Measurements from ENCODE around the gene DNAAF6.
"Not testable (repeated sequence)": the region's sequence is repeated elsewhere in the genome, so short reads cannot be mapped to it uniquely, and the experiment has no call there.

The DNAAF6 gene

DNA sequence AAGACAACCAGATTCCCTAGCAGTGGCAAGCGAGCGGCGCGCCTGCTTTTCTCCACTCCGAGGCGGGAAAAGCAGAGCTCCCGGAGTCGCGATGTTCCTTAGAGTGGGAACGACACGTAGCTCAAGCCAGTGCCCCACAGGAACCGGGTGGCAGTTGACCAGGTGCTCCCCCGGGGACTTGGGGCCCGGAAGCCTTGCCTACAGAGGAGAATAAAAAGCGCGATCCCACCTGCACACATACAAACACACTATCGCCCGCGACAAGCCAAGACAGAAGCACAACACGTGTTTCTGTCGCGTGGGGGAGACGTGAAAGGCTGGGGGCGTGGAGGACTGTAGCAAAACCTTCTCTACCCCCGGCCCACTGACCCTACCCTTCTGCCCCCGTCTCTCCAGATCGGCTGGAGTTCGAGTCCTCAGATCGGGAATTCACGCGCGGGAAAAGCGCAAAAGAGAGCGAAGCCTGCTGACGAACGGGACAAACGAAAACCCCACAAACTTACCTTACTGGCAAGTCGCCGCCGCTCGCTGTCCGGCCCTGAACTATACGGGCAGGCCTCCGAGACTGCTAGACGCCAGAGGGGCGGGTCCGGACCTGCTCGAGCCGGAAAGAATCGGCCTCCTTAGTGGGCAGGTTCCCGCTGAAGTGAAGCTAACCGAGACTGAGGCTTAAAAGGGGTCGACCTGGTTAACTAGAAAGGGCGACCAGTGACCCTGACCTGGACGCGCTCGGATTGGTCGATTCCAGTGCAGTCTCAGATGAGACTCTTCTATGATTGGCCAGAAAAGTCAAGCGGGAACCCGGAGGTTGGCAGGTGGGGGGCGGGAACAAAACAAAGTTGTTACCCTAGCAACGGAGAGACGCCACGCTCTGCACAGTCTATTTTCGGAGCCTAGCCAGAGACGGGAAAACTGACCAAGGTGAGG, at the start of gene DNAAF6, which contains the start of gene NUP62CL:
DNAAF6 (plus strand) TSS at position 842 of the 927 bp plus-strand sequence. CDS start 6,265 bp downstream, outside the sequence.
NUP62CL (minus strand) TSS at position 664 of the 927 bp plus-strand sequence. CDS start 31,287 bp downstream, outside the sequence.
- DNase-seq (ENCODE audit: low spot score), result peak; percentile 80

DNA sequence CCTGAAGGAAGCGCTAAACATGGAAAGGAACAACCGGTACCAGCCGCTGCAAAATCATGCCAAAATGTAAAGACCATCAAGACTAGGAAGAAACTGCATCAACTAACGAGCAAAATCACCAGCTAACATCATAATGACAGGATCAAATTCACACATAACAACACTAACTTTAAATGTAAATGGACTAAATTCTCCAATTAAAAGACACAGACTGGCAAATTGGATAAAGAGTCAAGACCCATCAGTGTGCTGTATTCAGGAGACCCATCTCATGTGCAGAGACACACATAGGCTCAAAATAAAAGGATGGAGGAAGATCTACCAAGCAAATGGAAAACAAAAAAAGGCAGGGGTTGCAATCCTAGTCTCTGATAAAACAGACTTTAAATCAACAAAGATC, 48.8 kb upstream of the DNAAF6 start:
- DNase-seq (ENCODE audit: low spot score), result not testable (repeated sequence)

DNA sequence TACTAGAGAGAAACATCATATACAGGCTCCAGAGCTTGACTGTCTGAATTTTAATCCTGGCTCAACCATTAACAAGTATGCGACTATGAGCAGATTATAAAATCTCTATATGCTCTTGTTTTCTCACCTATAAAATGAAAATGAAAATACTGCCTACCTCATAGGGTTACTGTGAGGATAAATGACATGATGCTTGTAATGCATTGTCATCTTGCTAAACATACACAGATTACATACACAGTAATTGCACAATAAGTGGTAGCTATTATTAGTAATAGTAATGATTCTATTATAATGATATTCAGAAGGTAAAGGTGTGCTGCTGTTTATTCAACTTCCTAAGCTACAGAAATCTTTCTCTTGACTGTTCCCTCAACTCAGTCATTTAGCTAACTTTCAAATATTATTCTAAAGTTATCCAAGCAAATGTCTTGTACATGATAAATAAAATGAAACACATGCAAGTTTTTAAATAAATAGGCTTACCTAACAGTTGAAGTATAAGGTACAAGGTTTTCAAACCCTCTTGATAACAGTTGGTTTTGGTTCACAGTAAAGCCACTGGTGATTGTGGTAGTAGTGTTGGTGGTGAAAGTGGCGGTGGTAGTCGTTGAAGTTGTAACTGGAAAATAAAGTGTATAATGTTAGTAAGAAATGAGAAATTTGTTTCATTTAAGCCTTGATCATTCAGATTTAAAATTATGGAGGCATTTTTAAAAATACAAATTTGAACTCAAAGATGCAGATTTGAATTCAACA, 39.1 kb upstream of the DNAAF6 start:
- DNase-seq (ENCODE audit: low spot score), result no peak

DNA sequence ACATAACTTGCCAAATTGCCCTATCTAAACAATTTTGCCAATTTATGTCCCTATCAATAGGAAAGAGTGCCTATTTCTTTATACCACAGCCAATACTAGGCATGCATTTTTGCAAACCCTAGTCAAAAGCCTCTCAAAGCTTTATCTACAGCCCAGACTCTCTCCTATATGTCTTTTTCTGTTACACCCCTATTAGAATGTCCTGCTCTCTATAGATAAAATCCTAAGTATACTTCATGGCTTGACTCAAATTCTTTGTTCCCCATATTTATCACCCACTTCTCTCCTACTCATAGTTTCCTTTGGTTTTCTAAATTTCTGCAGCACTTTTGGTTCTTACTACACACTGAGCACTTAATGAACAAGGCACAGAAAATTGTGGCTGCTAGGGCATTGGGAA, 38.2 kb upstream of the DNAAF6 start:
- DNase-seq (ENCODE audit: low spot score), result peak; percentile 36

DNA sequence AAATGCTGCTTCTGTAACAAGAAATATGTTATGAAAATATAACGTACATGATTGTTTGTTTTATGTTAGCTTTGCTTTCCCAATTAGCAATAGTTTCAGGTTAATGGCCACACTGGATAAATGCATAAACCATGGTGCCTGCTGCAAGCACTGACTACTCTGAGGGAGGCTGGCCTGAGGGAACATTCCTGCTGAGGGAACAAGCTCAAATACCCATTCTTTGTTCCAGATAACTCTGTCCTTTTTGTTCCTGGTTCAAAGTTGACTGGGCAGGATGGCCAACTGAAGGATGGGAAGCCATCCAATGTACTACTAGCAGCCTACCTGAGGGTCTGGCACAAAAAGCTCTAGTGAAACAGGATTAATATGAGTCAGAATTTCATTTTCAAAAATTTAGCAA, 37.7 kb upstream of the DNAAF6 start:
- DNase-seq (ENCODE audit: low spot score), result no peak

DNA sequence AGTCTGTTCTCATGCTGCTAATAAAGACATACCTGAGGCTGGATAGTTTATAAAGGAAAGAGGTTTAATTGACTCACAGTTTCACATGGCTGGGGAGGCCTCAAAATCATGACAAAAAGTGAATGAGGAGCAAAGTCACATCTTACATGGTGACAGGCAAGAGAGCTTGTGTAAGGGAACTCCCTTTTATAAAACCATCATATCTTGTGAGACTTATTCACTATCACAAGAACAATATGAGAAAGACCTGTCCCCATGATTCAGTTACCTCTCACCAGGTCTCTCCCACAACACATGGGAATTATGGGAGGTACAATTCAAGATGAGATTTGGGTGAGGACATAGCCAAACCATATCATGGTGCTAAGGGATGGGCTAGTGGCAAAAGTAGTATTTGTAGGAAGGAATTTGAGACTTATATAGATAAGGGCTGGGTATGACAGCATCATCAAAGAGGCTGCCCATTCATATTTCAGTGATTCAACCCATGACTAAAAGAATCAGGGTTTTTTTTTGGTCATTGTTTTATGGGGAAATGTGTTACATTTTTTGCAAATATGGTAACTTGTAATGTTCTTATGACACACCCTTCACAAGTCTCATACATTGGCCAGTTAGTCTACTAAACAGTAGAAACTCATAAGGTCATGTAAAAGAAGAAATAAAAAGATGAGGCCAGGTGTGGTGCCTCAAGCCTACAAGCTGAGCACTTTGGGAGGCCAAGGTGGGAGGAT, 34.9 kb upstream of the DNAAF6 start:
- DNase-seq (ENCODE audit: low spot score), result no peak

DNA sequence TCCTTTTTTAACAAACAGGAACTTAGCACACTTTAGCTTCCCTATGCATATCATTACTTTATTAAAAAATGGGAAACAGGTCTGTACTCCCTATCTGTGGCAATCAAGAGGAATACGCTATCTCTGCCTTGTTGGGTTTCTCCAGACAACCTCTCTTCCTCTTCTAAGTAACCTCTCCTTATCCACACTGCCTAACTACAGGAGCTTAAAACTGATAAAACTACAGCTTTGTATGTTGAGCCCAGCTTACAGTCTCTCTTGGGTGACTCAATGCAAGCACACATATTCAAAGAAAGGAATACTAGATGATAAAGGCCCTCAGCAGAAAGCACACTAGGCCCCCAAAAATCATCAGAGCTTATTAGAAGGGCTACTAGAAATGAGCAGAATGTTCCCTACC, 9.1 kb upstream of the DNAAF6 start:
- no peak for DNase-seq (ENCODE audit: low spot score)

DNA sequence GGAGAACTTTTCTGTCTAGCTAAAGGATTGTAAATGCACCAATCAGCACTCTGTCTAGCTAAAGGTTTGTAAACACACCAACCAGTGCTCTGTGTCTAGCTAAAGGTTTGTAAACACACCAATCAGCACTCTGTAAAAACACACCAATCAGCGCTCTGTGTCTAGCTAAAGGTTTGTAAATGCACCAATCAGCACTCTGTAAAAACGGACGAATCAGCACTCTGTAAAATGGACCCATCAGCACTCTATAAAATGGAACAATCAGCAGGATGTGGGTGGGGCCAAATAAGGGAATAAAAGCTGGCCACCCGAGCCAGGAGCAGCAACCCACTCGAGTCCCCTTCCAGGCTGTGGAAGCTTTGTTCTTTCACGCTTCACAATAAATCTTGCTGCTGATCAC, 8.3 kb upstream of the DNAAF6 start:
- not testable (repeated sequence) for DNase-seq (ENCODE audit: low spot score)

DNA sequence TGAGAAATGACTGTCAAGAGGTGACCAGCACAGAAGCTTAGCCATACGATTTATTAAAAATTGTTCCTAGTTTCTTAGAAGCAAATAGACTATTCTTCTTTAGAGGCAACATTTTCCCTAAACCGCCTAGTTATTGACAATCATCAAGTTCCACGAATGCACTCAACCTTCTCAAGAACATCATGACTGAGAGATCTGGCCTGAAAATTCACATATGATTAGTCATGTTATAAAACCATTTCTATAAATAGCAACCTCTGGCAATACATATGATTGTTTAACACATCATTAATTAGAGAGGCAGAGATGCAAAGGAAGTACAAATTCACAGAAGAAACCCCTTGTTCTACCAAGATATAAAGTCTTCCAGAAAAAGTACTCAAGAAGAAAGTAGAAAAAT, 6.9 kb upstream of the DNAAF6 start:
- DNase-seq (ENCODE audit: low spot score), result no peak

DNA sequence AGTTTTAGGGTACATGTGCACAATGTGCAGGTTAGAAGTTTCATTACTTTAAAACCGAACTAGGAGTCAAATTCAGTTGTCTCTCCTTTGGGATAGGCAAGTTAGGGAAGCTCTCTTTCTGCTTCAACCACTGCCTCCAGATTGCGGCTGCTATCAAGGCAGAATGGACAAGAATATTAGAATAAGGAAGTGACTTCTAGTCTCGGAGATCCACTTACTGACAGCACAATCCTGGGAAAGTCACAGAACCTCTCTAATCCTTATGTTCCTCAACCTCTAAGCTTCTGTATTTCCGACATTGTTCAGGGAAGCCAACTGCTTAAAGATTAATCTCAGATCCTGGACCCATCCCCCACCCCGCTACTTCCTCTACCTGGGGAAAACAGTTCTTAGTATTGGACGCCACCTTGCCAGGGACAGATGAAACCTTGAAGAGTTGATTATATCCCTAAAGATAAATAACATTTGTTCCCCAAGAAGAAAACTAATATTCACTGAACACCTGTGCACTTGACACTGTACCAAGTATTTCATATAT, 2.3 kb upstream of the DNAAF6 start:
- DNase-seq (ENCODE audit: low spot score), result no peak

DNA sequence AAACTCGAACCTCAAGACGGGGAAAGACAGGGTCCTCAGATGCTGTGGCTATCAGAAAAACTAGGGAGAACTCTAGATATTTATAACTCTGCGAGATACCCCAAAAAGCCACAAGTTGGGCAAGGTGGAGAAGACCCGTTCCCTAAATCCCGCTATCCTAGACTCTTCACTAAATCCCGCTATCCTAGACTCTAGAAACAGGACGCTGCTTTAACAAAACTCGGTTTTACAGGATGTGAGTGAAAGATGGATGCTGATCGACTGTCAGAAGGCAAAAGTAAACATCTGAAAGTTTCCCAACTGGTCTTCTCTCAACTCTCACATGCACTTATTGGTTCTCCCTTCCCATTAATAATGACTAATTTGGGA, 270 bp downstream of the DNAAF6 start:
- DNase-seq (ENCODE audit: low spot score), result no peak

DNA sequence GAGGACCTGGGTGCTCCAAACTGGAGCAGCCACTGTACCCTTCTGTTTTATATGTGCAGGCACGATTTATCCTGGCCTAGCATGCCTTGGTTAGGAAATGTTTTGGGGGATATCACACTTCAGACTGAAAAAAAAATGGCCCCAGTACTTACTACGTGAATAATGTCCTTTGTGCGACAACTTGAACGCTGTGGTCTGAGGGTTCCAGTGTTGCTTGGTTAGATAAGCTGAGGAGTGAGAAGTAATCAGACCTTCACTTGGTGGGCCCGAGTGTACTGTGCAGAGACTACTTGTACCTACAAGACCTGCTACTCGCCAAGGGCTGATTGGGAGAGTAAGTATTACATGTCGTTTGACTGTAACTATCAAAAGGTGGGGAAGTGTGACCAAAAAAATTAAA, 678 bp downstream of the DNAAF6 start:
- no peak for DNase-seq (ENCODE audit: low spot score)

DNA sequence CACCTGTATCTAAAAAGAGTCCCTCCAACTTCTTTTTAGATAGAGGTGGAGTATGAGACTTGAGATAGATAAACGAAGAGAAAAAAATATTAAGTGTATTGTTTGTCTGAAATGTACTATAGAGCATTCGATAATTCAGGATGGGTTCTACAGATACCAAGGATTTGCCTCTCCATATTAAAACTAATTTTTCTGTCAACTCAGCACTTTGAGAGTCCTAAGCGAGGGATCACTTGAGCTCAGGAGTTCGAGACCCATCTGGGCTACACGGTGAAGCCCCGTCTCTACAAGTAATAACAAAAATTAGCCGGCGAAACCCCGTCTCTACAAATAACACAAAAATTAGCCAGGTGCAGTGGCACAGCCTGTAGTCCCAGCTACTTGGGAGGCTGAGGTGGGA, 1.5 kb downstream of the DNAAF6 start:
- DNase-seq (ENCODE audit: low spot score), result no peak

DNA sequence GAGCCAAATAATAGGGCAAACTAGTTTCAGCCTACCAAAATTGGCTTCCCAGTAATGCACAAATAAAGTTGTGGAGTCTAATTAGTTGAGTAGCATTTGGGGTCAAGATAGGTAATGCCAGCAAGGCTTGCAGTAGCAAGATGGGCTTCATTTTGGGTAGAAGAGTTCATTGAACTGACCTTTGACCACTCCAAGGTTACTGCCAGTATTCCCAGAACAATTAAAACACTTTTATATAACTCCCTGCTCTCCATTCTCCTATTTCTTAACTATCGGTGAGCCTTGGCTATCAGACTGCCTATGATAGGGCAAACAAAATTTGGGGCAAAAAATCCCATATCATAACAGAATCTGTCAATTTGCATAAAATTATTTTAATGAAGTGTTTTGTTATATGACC, 7.1 kb downstream of the DNAAF6 start:
- DNase-seq (ENCODE audit: low spot score), result no peak

DNA sequence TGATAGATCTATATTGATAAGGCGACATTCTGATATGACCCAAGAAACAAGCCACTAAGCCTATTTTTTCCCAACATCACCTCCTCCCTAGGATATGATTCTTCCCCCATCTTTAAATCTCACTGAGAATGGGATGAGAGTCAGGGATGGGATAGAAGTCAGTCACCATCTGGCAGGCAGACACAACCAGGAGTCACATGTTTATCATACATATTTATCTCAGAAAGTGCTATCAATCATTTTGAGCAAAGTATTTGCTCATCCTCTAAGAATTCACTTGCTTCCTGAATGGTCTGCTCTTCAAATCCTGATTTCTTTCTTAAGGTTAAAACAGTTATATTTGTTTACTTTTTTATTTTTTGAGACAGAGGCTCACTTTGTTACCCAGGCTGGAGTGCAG, 20.3 kb downstream of the DNAAF6 start:
- no peak for DNase-seq (ENCODE audit: low spot score)

DNA sequence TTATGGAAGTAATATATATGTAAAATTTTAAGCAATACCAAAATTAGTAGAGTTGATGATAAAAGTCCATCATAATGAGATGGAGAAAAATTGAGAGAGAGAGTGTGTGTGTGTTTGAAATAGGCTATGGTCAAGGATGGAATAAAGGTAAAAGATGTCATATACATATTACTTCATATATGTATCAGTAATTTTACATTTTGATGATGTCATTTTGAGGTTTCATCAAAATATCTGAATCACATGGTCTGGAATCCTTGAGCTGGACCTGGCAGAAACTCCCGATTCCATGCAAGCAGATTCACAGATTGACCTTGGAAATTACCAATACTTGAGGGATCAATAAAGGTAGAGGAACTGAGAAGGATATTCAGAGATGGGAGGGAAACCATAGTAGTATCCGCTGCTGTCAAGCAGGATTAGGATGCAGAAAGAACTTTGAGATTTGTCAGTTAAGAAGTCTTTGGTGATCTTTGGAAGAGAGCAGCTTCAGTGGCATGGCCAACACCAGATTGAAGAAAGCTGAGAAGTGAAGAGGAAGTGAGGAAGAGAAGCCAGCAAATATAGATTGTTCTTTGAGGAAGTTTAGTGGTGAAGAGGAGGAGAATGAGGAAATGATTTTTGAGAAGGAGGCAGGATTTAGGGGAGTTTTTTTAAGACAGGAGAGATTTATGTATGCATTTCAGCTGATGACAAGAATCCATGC, 21.5 kb downstream of the DNAAF6 start:
- no peak for DNase-seq (ENCODE audit: low spot score)

DNA sequence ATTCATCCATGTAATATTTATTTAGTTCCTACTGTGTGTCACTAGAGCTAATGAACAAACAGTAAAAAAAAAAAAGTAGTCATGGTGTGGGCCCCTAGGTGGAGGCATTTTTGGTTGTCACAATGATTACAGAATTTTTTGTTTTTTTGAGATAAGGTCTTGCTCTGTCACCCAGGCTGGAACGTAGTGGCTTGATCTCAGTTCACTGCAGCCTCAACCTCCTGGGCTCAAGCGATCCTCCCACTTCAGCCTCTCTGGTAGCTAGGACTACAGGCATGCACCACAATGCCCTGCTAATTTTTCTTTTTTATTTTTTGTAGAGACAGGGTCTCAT, 22.0 kb downstream of the DNAAF6 start:
- DNase-seq (ENCODE audit: low spot score), result no peak

DNA sequence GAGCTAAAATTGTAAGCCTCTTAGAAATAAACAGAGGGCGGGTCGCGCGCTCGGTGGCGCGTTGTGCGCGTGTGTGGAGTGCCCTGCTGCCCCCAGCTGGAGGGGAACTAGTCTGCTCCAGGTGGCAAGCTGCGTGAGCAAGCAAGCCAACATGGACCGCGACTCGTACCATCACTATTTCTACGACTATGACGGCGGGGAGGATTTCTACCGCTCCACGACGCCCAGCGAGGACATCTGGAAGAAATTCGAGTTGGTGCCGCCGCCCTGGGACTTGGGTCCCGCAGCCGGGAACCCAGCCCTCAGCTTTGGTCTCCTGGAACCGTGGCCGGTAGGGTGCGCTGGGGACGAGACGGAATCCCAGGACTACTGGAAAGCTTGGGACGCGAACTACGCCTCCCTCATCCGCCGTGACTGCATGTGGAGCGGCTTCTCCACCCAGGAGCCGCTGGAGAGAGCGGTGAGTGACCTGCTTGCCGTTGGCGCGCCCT, 66.1 kb downstream of the DNAAF6 start:
- DNase-seq (ENCODE audit: low spot score), result no peak

DNA sequence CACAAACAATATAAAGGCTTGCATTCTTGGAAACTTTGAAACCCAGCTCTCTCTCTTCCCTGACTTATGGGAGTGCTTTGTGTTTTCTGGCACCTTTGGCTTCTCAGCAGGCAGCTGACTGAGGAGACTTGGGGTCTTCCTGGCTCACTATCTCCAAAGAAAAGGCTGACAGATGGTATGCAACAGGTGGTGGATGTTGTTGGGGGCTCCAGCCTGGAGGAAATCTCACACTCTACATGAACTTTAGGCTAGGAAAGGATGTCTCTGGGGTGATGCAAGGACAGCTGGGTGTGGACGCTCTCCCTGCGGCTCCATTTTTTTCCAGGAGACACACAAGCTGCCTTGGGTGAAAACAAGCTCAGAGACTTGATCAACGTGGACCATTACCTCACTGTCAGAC, 67.4 kb downstream of the DNAAF6 start:
- no peak for DNase-seq (ENCODE audit: low spot score)

DNA sequence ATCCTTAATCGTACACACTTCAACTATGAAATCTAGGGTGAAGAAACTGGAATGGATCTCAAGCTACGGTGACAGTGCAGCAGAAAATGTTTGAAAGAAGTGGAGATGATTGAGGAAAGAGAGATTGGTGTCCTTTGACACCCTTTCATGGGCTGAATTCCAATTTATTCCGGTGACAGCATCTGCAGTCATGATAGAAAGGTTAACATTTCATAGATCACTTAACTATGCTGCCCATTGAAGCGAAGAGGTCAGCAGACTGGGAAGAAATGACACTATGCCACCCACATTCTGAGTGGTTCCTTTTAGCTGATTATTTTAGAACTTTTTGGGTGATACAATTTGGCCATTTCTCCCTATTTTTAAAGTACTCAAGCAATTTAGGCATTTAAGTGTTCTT, 82.3 kb downstream of the DNAAF6 start:
- DNase-seq (ENCODE audit: low spot score), result no peak

DNA sequence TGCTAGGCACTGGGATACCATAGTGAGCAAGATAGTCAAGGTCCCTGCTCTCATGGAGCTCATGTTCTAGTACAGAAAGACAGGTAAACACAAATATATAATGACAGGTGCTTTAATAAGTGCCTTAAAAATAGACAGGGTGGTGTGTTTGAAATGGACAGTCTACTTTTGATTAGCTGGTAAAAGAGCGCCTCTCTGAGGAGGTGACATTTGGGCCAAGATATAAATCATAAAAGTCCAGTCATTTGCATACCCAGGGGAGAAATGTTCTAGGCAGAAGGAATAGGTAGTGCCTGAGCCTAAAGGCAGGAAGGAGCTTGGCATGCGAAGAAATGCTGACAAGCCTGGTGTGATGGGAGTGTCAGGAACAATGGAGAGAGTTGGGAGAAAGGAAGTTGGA, 83.6 kb downstream of the DNAAF6 start:
- DNase-seq (ENCODE audit: low spot score), result no peak

DNA sequence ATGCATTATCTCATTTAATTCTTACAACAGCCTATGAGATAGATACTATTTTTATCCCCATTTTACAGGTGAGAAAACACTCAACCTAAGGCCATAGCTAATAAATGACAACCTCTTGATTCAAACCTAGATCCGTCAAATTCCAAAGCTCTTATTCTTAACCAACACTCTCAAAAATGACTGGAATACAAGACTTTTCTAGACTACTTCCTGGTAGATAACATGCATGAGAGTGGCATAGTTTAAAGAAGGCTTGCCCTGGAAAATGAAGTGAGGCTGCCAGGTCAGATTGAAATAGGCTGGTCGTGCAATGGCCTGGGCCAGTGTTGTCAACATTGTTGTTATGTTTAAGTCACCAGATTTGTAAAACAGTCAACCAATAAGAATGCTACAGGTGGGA, 86.6 kb downstream of the DNAAF6 start:
- no peak for DNase-seq (ENCODE audit: low spot score)

Data from hematopoietic multipotent progenitor cell treated with erythropoietin and hydrocortisone succinate and interleukin-3 and kit ligand, for 15 days (in vitro differentiated cells).